SU-DHL-6 (cell line): ENCODE data around the gene LRRC72.

Experiments used
- CTCF ChIP-seq: fragments of 200-600 bp; sonication (generic); IDR thresholded peaks from one replicate; pipeline ENCODE4 v1.5.1; 2017; ENCODE audit warnings: antibody characterized with exemption, mild to moderate bottlenecking, low read length, moderate library complexity; ENCODE audit not compliant: insufficient read depth, poor library complexity, severe bottlenecking
- EZH2phosphoT487 ChIP-seq: fragments of 200-600 bp; sonication (generic), shearing (Covaris generic); conservative IDR thresholded peaks from 2 replicates; pipeline ENCODE4 v1.6.1; 2018; ENCODE audit warnings: mild to moderate bottlenecking, antibody characterized with exemption, low read length, moderate library complexity, mixed read lengths

DNA sequence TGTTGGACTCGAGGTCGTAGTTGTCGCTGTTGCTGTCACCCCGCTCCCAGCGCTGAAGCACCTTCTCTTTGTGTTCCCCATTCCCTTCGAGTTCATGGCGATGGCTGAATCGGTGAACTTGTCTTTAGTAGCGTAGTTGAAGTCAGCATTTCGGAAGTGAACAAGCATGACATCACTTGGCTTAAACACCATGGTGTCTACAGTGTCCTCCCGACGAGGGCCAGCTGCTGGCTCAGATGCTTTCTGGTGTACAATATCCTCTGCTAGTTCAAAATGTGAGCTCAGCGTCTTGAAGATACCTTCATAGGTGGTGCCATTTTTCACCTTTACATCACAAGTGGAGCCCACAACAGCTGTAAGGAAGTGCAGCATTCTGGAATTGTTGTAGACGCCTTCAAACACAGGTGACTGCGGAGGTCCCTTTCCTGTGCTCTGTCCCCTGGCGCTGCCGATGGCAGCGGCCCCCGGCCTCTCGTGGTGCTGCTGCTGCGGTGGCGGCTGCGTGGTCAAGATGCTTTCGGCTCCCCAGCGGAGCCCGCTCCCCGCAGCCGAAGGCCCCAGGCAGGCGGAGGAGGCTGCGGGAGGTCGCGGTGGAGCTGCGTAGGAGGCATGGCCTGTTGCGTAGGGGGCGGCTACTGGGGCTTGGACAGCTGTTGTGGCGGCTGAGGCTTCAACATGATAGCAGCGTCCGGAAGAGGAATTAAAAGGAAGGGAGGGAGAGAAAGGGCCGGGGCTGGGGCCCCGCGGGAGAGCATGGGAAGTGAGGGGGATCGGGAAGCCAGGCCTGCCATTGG lies 59.7 kb downstream of the LRRC72 start:
- TF ChIP-seq CTCF = no peak
- no peak for TF ChIP-seq EZH2phosphoT487
